Fibroblast of mammary gland (primary cell): ENCODE results near the gene COL23A1.

ENCODE experiments used
- DNase-seq: peaks from one replicate; pipeline ENCODE4 v3.0.0-alpha.2; 2010; ENCODE audit warnings: low read depth
- H3K4me3 ChIP-seq: 2 replicates; pipeline ENCODE4 v1.5.1; 2011; ENCODE audit warnings: low read depth, mild to moderate bottlenecking, low read length, moderate library complexity; ENCODE audit not compliant: control insufficient read depth
- CTCF ChIP-seq: conservative IDR thresholded peaks from 2 replicates; pipeline ENCODE4 v1.5.1; 2011; ENCODE audit warnings: low read depth, low read length, inconsistent platforms; ENCODE audit not compliant: control insufficient read depth, insufficient read depth

The COL23A1 gene

GRCh38 chr5:178418471-178419010, 171.7 kb downstream of the COL23A1 start:
- no peak overlapping the region for H3K4me3 ChIP-seq
- TF ChIP-seq CTCF = no peak
- DNase-seq = no peak

GRCh38 chr5:178418031-178418430, 172.2 kb downstream of the COL23A1 start:
- TF ChIP-seq CTCF = no peak
- H3K4me3 ChIP-seq = no peak overlapping the region
- DNase-seq = no peak

DNA sequence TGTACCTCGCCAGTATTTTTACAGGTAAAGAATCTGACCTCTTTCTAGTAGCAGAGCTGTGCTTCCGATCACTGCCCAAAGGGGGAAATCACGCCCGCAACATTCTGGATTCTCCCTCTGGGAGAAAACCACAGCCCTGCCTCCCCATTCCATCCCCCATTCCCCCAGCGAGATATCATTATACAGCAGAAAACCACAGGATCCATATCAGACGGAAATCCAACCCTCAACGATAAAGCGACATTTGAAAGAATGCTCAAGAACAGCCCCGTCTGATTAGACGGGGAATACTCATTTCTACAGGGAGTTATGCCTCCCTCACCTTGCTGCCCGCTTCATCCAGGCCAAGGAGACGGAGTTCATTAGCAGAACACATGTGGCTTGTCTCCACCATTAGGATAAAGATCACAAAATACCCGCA, 172.8 kb downstream of the COL23A1 start:
- H3K4me3 ChIP-seq = no peak overlapping the region
- no peak for DNase-seq
- no peak for TF ChIP-seq CTCF

DNA sequence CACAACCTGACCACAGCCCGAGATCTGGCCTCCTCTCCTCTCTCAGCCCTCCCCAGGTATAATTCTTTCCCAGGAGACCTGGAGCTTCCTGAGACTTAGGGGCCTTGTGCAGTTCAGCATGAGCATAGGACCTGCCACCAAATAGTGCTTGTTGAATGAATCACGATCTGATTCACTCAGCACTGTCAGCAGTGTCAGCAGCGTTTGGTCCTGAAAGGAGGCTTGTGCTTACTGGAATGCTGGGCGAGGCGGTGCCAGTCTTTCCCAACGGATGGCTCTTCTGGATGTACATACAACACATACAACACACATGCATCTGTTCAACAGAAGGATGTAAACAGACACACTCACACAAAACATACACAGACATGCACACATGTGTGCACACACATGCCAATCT, 173.3 kb downstream of the COL23A1 start:
- no peak for TF ChIP-seq CTCF
- DNase-seq = no peak
- no peak overlapping the region for H3K4me3 ChIP-seq

GRCh38 chr5:178416206-178416882, 173.8 kb downstream of the COL23A1 start:
- no peak for TF ChIP-seq CTCF
- no peak overlapping the region for H3K4me3 ChIP-seq
- DNase-seq = no peak

DNA sequence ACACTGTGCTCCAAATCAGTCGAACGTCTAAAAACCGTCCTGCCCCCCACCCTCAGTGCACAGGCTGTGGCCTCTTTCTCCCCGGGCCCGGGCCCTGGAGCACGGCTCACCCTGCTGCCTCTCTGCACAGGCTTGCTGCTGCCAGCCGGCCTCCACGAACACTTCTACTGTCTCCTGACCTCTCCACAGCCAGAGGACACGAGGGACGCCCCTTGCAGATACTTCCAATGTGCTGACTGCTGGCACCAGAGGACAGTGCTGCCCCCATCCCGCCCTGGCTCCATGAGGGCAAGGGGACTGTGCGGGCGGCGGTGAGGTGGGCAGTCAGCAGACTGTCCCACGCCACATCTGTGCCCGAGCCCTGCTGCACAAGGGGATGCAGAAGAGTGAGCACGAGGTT, 174.8 kb downstream of the COL23A1 start:
- no peak for TF ChIP-seq CTCF
- no peak for DNase-seq
- H3K4me3 ChIP-seq = no peak overlapping the region
